Measurements from ENCODE around the gene SMARCA2.

SMARCA2 gene

DNA sequence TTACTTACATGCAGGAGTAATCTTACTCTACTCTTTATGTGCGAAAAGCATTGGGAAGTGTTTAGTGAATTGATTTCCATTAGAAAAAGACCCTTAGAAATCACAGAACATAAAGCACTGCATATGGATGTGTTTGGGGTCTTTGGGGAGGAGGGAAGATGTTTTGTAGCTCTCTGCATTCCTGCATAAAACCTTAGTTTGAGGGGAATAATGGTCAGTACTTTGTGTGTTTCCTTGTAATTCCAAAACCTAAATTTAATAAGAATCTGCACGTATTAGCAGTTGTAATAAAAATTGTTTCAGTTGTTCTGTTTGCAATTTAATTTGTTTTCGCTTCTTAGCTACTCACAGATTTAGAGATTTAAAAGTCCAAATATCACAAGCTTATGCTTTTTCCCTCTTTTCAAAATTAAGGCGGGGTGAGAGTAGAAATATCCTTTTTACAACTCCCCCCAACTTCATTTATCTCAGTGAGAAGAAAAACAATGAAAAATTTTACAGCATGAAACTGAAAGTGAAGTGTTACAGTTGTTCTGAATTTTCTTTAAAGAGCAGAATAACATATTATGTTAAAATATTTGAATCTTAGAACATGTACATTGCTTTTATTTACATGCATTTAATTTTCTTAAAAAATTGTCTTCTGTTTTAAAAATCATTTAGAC is 143.8 kb downstream of the SMARCA2 start:
- H3K9me3 Mint-ChIP-seq, result no peaks in the 10 kb centered on the region
- H3K27me3 Mint-ChIP-seq, result no peaks in the 10 kb centered on the region
- H3K36me3 Mint-ChIP-seq (ENCODE audit: low read depth), result peaks cover 20% of the 10 kb centered on the region
- intact Hi-C loops (cut with micrococcal nuclease), result loop anchor here (5.0 kb wide), 1 partner anchor 142 kb away; the partner anchor contains the start of gene SMARCA2
- H3K4me1 Mint-ChIP-seq (ENCODE audit: low read depth), result peaks cover 61% of the 10 kb centered on the region
- H3K4me3 Mint-ChIP-seq, result peak overlapping the region; percentile 20
- peak overlapping the region; percentile 77 for H3K27ac Mint-ChIP-seq

GRCh38 chr9:2159521-2160454 is 144.6 kb downstream of the SMARCA2 start:
- intact Hi-C loops (cut with micrococcal nuclease), result loop anchor here (5.0 kb wide), 1 partner anchor 142 kb away; the partner anchor contains the start of gene SMARCA2
- Mint-ChIP-seq H3K27ac (peak overlapping the region; percentile 58), H3K4me1 (ENCODE audit: low read depth) (peaks cover 52% of the 10 kb centered on the region), H3K27me3 (no peaks in the 10 kb centered on the region), H3K9me3 (no peaks in the 10 kb centered on the region), H3K36me3 (ENCODE audit: low read depth) (peaks cover 27% of the 10 kb centered on the region), H3K4me3 (peak overlapping the region; percentile 46)

- Mint-ChIP-seq H3K4me3 (no peak overlapping the region), H3K36me3 (ENCODE audit: low read depth) (peaks cover 39% of the 10 kb centered on the region), H3K27me3 (no peaks in the 10 kb centered on the region), H3K9me3 (no peaks in the 10 kb centered on the region), H3K4me1 (ENCODE audit: low read depth) (peaks cover 48% of the 10 kb centered on the region), H3K27ac (no peak overlapping the region)
- intact Hi-C loops (cut with micrococcal nuclease), result no loop called here
Measured at GRCh38 chr9:2161661-2162060, 146.5 kb downstream of the SMARCA2 start.

DNA sequence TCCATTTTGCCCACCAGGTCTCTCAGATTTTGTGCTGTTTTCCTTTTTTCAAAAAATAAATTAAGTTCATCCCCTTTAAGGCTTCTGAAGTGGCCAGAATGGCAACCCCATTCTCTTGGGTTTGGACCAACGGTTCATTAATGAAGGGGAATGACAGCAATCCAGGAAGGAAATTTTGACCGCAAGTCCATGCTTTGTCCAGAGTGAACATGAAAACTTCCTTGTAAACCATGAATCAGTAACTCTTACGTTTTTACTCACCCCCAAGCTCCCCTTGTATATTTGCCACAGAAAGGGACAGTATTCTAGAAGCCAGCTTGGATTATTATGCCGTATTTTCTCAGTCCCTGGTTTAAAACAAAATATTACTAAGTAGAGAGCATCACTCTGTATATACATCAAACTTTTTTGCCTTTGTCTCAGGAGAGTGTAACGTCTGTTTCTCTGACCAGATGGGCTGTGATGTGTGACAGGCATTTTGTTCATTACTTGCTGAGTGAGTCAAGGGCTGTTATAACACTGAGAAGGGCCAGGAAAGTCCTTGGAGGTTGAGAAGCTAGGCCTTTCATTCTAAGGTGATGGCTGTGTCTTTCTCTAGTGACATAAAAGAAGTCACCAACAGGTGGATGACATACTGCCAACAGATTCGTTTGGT is 148.2 kb downstream of the SMARCA2 start:
- no peak overlapping the region for H3K27ac Mint-ChIP-seq
- peaks cover 31% of the 10 kb centered on the region for H3K4me1 Mint-ChIP-seq (ENCODE audit: low read depth)
- no peaks in the 10 kb centered on the region for H3K9me3 Mint-ChIP-seq
- H3K36me3 Mint-ChIP-seq (ENCODE audit: low read depth), result peaks cover 54% of the 10 kb centered on the region
- no peak overlapping the region for H3K4me3 Mint-ChIP-seq
- H3K27me3 Mint-ChIP-seq, result no peaks in the 10 kb centered on the region
- intact Hi-C loops (cut with micrococcal nuclease), result no loop called here

DNA sequence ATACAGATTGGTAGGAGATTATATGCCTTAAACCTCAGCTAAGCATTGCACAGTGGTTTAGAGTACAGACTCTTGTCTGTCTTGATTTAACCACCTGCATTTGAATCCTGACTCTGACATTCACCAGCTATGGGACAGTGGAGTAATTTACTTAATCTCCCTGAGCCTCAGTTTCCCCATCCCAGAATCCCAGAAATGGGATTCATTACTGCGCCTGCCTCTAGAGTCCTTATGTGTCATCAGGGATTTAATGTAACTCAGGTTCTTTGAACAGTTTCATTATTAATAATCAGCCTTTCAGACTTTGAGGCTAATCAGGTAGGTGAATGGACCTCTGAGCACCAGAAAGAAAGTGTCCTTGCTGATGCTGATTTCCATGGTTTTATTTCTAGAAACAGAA is 149.1 kb downstream of the SMARCA2 start:
- peaks cover 24% of the 10 kb centered on the region for H3K4me1 Mint-ChIP-seq (ENCODE audit: low read depth)
- H3K27me3 Mint-ChIP-seq, result no peaks in the 10 kb centered on the region
- intact Hi-C loops (cut with micrococcal nuclease), result no loop called here

DNA sequence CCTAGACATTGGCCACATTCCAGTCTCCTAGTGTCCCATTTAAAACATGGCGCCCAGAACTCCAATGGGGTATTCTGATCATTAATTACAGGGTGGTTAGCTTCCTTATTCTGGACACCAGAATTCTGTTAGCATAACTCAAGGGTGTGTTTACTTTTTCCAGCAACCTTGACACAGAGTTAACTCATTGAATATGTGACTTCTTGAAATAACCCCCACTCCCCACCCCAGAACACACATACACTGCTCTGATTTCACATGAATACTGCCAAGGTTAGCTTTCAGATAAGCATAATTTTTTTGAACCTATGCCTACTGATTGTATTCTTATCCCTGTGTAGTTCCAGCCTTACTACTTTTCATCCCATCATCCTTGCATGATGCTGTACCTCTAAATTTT is 151.1 kb downstream of the SMARCA2 start:
- Mint-ChIP-seq H3K27ac (no peak overlapping the region), H3K36me3 (ENCODE audit: low read depth) (peaks cover 76% of the 10 kb centered on the region), H3K27me3 (no peaks in the 10 kb centered on the region), H3K4me1 (ENCODE audit: low read depth) (peaks cover 11% of the 10 kb centered on the region), H3K9me3 (no peaks in the 10 kb centered on the region), H3K4me3 (no peak overlapping the region)
- intact Hi-C loops (cut with micrococcal nuclease), result no loop called here

More for the DNA sequence above, 149.1 kb downstream of the SMARCA2 start:
- Mint-ChIP-seq H3K4me3 (no peak overlapping the region), H3K27ac (no peak overlapping the region), H3K36me3 (ENCODE audit: low read depth) (peaks cover 60% of the 10 kb centered on the region), H3K9me3 (no peaks in the 10 kb centered on the region)

DNA sequence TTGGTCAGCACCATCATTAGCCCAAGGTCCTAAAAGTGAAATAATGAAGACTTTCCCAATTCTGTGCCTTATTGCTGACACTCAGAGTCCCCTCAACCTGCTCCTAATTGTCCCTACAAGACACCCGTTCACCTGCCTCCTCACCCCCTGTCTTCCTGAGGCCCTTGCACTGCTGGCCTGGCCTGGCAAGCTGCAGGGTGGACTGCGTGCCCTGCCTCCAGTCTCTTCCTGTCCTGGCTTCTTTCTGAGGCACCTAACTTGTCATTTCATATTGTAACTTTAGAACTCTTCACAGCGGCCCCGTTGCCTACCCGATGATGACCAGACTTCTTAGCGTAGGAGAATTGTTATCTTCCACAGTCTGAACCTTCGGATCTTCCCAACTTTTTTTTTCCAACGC is 153.9 kb downstream of the SMARCA2 start:
- no peak overlapping the region for H3K27ac Mint-ChIP-seq
- no peaks in the 10 kb centered on the region for H3K27me3 Mint-ChIP-seq
- no peak overlapping the region for H3K4me3 Mint-ChIP-seq
- intact Hi-C loops (cut with micrococcal nuclease), result no loop called here
- peaks cover 6% of the 10 kb centered on the region for H3K4me1 Mint-ChIP-seq (ENCODE audit: low read depth)
- peaks cover 74% of the 10 kb centered on the region for H3K36me3 Mint-ChIP-seq (ENCODE audit: low read depth)
- H3K9me3 Mint-ChIP-seq, result no peaks in the 10 kb centered on the region

DNA sequence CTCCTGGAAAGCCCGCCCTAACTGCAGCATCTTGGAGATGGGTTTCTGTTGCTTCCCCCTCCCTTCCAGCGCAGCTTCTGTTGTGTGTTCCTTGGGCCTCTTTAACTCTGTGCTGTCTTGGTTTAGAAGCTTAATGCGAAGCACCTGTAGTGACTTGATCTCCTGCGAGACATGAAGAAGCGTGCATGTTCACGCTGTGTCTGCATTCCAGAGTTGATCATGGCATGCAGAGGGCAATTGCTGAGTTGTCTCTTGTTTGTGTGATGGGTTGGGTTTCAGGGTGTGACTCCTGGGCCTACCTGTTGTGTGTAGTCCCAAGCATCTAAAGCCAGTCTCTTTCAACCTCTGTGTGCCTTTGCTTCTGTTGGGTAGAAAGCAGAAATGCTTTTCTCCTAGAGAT is 155.6 kb downstream of the SMARCA2 start:
- no peaks in the 10 kb centered on the region for H3K9me3 Mint-ChIP-seq
- H3K36me3 Mint-ChIP-seq (ENCODE audit: low read depth), result peaks cover 74% of the 10 kb centered on the region
- H3K4me3 Mint-ChIP-seq, result no peak overlapping the region
- intact Hi-C loops (cut with micrococcal nuclease), result no loop called here
- peaks cover 6% of the 10 kb centered on the region for H3K4me1 Mint-ChIP-seq (ENCODE audit: low read depth)
- no peaks in the 10 kb centered on the region for H3K27me3 Mint-ChIP-seq
- no peak overlapping the region for H3K27ac Mint-ChIP-seq

GRCh38 chr9:2173170-2173569 is 158.0 kb downstream of the SMARCA2 start:
- H3K36me3 Mint-ChIP-seq (ENCODE audit: low read depth), result peaks cover 56% of the 10 kb centered on the region
- no peaks in the 10 kb centered on the region for H3K9me3 Mint-ChIP-seq
- no peak overlapping the region for H3K27ac Mint-ChIP-seq
- H3K4me3 Mint-ChIP-seq, result no peak overlapping the region
- no peaks in the 10 kb centered on the region for H3K27me3 Mint-ChIP-seq
- H3K4me1 Mint-ChIP-seq (ENCODE audit: low read depth), result peaks cover 6% of the 10 kb centered on the region
- intact Hi-C loops (cut with micrococcal nuclease), result no loop called here

- H3K27ac Mint-ChIP-seq, result no peak overlapping the region
- H3K36me3 Mint-ChIP-seq (ENCODE audit: low read depth), result peaks cover 52% of the 10 kb centered on the region
- H3K9me3 Mint-ChIP-seq, result no peaks in the 10 kb centered on the region
- intact Hi-C loops (cut with micrococcal nuclease), result no loop called here
- H3K4me1 Mint-ChIP-seq (ENCODE audit: low read depth), result peaks cover 6% of the 10 kb centered on the region
- no peak overlapping the region for H3K4me3 Mint-ChIP-seq
- H3K27me3 Mint-ChIP-seq, result no peaks in the 10 kb centered on the region
Measured at GRCh38 chr9:2173861-2174260, 158.7 kb downstream of the SMARCA2 start.

- Mint-ChIP-seq H3K9me3 (no peaks in the 10 kb centered on the region), H3K36me3 (ENCODE audit: low read depth) (peaks cover 47% of the 10 kb centered on the region), H3K27ac (no peak overlapping the region), H3K27me3 (no peaks in the 10 kb centered on the region), H3K4me3 (no peak overlapping the region), H3K4me1 (ENCODE audit: low read depth) (peaks cover 6% of the 10 kb centered on the region)
- intact Hi-C loops (cut with micrococcal nuclease), result no loop called here
Measured at GRCh38 chr9:2174306-2174705, 159.2 kb downstream of the SMARCA2 start.

DNA sequence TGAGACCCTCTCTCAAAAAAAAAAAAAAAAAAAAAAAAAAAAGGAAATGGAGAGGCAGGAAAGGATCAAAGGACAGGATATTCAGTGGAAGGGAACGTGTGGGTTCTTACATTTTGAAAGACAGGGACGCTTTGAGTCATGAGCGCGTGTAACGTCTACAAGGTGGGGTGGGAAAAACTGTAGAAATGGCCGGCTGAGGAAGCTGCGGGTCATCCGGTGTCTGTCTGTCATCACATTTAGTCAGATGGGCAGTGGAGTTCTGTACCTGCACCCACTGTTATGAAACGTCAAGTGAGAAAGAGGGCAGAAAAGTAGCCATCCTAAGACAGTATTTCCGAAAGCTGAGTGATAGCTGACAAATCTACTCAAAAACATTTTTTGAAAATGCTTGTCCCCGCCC is 159.8 kb downstream of the SMARCA2 start:
- Mint-ChIP-seq H3K36me3 (ENCODE audit: low read depth) (peaks cover 44% of the 10 kb centered on the region), H3K27ac (no peak overlapping the region), H3K4me3 (no peak overlapping the region)

GRCh38 chr9:2177121-2177520 is 162.0 kb downstream of the SMARCA2 start:
- no peaks in the 10 kb centered on the region for H3K9me3 Mint-ChIP-seq
- no peaks in the 10 kb centered on the region for H3K27me3 Mint-ChIP-seq
- intact Hi-C loops (cut with micrococcal nuclease), result no loop called here
- H3K4me3 Mint-ChIP-seq, result no peak overlapping the region
- no peak overlapping the region for H3K27ac Mint-ChIP-seq
- peaks cover 30% of the 10 kb centered on the region for H3K36me3 Mint-ChIP-seq (ENCODE audit: low read depth)
- peaks cover 6% of the 10 kb centered on the region for H3K4me1 Mint-ChIP-seq (ENCODE audit: low read depth)

More for the DNA sequence above, 159.8 kb downstream of the SMARCA2 start:
- intact Hi-C loops (cut with micrococcal nuclease), result no loop called here
- H3K9me3 Mint-ChIP-seq, result no peaks in the 10 kb centered on the region
- peaks cover 6% of the 10 kb centered on the region for H3K4me1 Mint-ChIP-seq (ENCODE audit: low read depth)
- H3K27me3 Mint-ChIP-seq, result no peaks in the 10 kb centered on the region
